HEK293 (cell line): ENCODE results near the gene PLEKHJ1.

Experiments used
- ELK4 ChIP-seq: IDR thresholded peaks from 2 replicates; pipeline ENCODE4 v1.6.1; 2011; ENCODE audit warnings: mild to moderate bottlenecking, low read depth, low read length, borderline replicate concordance
- GFI1B ChIP-seq: fragments of 450-650 bp; formaldehyde crosslinking; IDR thresholded peaks from 2 replicates; pipeline ENCODE4 v1.5.1; 2016; ENCODE audit warnings: missing biosample characterization, missing genetic modification characterization
- HOXC10 ChIP-seq: sonication (generic); formaldehyde crosslinking; IDR thresholded peaks from 2 replicates; pipeline ENCODE4 v1.8.1; 2023; ENCODE audit warnings: mild to moderate bottlenecking, missing genetic modification reagents
- KLF7 ChIP-seq: fragments of 450-650 bp; formaldehyde crosslinking; IDR thresholded peaks from 2 replicates; pipeline ENCODE4 v1.5.1; 2016; ENCODE audit warnings: missing biosample characterization, missing genetic modification characterization, borderline replicate concordance
- REPIN1 ChIP-seq: fragments of 450-650 bp; formaldehyde crosslinking; IDR thresholded peaks from 2 replicates; pipeline ENCODE4 v1.5.1; 2017; ENCODE audit warnings: missing biosample characterization, missing genetic modification characterization, low read depth
- SCRT2 ChIP-seq: fragments of 450-650 bp; formaldehyde crosslinking; IDR thresholded peaks from 2 replicates; pipeline ENCODE4 v1.5.1; 2016; ENCODE audit warnings: missing biosample characterization, missing genetic modification characterization
- SP3 ChIP-seq: fragments of 450-650 bp; formaldehyde crosslinking; IDR thresholded peaks from 2 replicates; pipeline ENCODE4 v1.5.1; 2016; ENCODE audit warnings: missing biosample characterization, missing genetic modification characterization
- ZBTB17 ChIP-seq: fragments of 450-650 bp; formaldehyde crosslinking; IDR thresholded peaks from 2 replicates; pipeline ENCODE4 v1.5.1; 2016; ENCODE audit warnings: missing biosample characterization, missing genetic modification characterization
- ZFP3 ChIP-seq: fragments of 450-650 bp; formaldehyde crosslinking; IDR thresholded peaks from 2 replicates; pipeline ENCODE4 v1.5.1; 2016; ENCODE audit warnings: low read depth, missing biosample characterization, missing genetic modification characterization
- ZNF133 ChIP-seq: fragments of 450-650 bp; formaldehyde crosslinking; IDR thresholded peaks from 2 replicates; pipeline ENCODE4 v1.5.1; 2016; ENCODE audit warnings: missing biosample characterization, missing genetic modification characterization
- ZNF138 ChIP-seq: fragments of 450-650 bp; formaldehyde crosslinking; IDR thresholded peaks from 2 replicates; pipeline ENCODE4 v1.5.1; 2016; ENCODE audit warnings: missing biosample characterization, missing genetic modification characterization, borderline replicate concordance
- ZNF146 ChIP-seq: fragments of 450-650 bp; formaldehyde crosslinking; IDR thresholded peaks from 2 replicates; pipeline ENCODE4 v1.5.1; 2016; ENCODE audit warnings: missing biosample characterization, missing genetic modification characterization
- ZNF16 ChIP-seq: fragments of 450-650 bp; formaldehyde crosslinking; IDR thresholded peaks from 2 replicates; pipeline ENCODE4 v1.5.1; 2016; ENCODE audit warnings: low read depth, missing biosample characterization, missing genetic modification characterization
- ZNF169 ChIP-seq: fragments of 450-650 bp; formaldehyde crosslinking; IDR thresholded peaks from 2 replicates; pipeline ENCODE4 v1.5.1; 2016; ENCODE audit warnings: missing biosample characterization, missing genetic modification characterization
- ZNF239 ChIP-seq: fragments of 450-650 bp; formaldehyde crosslinking; IDR thresholded peaks from 2 replicates; pipeline ENCODE4 v1.5.1; 2016; ENCODE audit warnings: missing biosample characterization, missing genetic modification characterization
- ZNF350 ChIP-seq: fragments of 450-650 bp; formaldehyde crosslinking; IDR thresholded peaks from 2 replicates; pipeline ENCODE4 v1.5.0; 2017; ENCODE audit warnings: missing biosample characterization, mild to moderate bottlenecking, missing genetic modification characterization
- ZNF366 ChIP-seq: fragments of 450-650 bp; formaldehyde crosslinking; conservative IDR thresholded peaks from 2 replicates; pipeline ENCODE4 v1.5.1; 2016; ENCODE audit warnings: missing biosample characterization, missing genetic modification characterization
- ZNF48 ChIP-seq: fragments of 450-650 bp; formaldehyde crosslinking; IDR thresholded peaks from 2 replicates; pipeline ENCODE4 v1.5.1; 2016; ENCODE audit warnings: missing biosample characterization, missing genetic modification characterization
- ZNF521 ChIP-seq: fragments of 450-650 bp; formaldehyde crosslinking; IDR thresholded peaks from 2 replicates; pipeline ENCODE4 v1.5.1; 2017; ENCODE audit warnings: missing biosample characterization, mild to moderate bottlenecking, missing genetic modification characterization
- ZNF548 ChIP-seq: fragments of 450-650 bp; formaldehyde crosslinking; IDR thresholded peaks from 2 replicates; pipeline ENCODE4 v1.5.1; 2016; ENCODE audit warnings: missing biosample characterization, missing genetic modification characterization
- ZNF549 ChIP-seq: fragments of 450-650 bp; IDR thresholded peaks from 2 replicates; pipeline ENCODE4 v1.5.1; 2018; ENCODE audit warnings: missing biosample characterization, missing genetic modification characterization, mild to moderate bottlenecking, inconsistent platforms, moderate library complexity
- ZNF626 ChIP-seq: fragments of 450-650 bp; sonication (Bioruptor Pico); formaldehyde crosslinking; IDR thresholded peaks from 2 replicates; pipeline ENCODE4 v1.5.1; 2018; ENCODE audit warnings: missing biosample characterization, missing genetic modification characterization, inconsistent platforms
- ZNF645 ChIP-seq: fragments of 450-650 bp; formaldehyde crosslinking; IDR thresholded peaks from 2 replicates; pipeline ENCODE4; 2016; ENCODE audit warnings: missing biosample characterization, missing genetic modification characterization
- ZNF791 ChIP-seq: fragments of 450-650 bp; formaldehyde crosslinking; IDR thresholded peaks from 2 replicates; pipeline ENCODE4 v1.5.1; 2016; ENCODE audit warnings: missing biosample characterization, missing genetic modification characterization
- ZNF830 ChIP-seq: fragments of 450-650 bp; IDR thresholded peaks from 2 replicates; pipeline ENCODE4 v1.5.0; 2018; ENCODE audit warnings: missing biosample characterization, missing genetic modification characterization, low read depth, mild to moderate bottlenecking, moderate library complexity
- ZSCAN30 ChIP-seq: fragments of 450-650 bp; IDR thresholded peaks from 2 replicates; pipeline ENCODE4 v1.5.1; 2018; ENCODE audit warnings: missing biosample characterization, mild to moderate bottlenecking, missing genetic modification characterization, moderate library complexity
- TF ChIP-seq, protein P1 (sequence below): fragments of 450-650 bp; formaldehyde crosslinking; IDR thresholded peaks from 2 replicates; pipeline ENCODE4 v1.5.1; 2017; ENCODE audit warnings: missing biosample characterization, missing genetic modification characterization
- TF ChIP-seq, protein P2 (sequence below): fragments of 450-650 bp; formaldehyde crosslinking; IDR thresholded peaks from 2 replicates; pipeline ENCODE4 v1.5.1; 2016; ENCODE audit warnings: missing biosample characterization, missing genetic modification characterization
- TF ChIP-seq, protein P3 (sequence below): fragments of 450-650 bp; formaldehyde crosslinking; IDR thresholded peaks from 2 replicates; pipeline ENCODE4 v1.5.1; 2016; ENCODE audit warnings: missing biosample characterization, missing genetic modification characterization
- TF ChIP-seq, protein P4 (sequence below): fragments of 450-650 bp; formaldehyde crosslinking; IDR thresholded peaks from 2 replicates; pipeline ENCODE4 v1.5.1; 2017; ENCODE audit warnings: missing biosample characterization, mild to moderate bottlenecking, missing genetic modification characterization, moderate library complexity
- TF ChIP-seq, protein P5 (sequence below): fragments of 450-650 bp; formaldehyde crosslinking; IDR thresholded peaks from 2 replicates; pipeline ENCODE4 v1.5.1; 2016; ENCODE audit warnings: missing biosample characterization, missing genetic modification characterization, borderline replicate concordance

PLEKHJ1 gene

DNA sequence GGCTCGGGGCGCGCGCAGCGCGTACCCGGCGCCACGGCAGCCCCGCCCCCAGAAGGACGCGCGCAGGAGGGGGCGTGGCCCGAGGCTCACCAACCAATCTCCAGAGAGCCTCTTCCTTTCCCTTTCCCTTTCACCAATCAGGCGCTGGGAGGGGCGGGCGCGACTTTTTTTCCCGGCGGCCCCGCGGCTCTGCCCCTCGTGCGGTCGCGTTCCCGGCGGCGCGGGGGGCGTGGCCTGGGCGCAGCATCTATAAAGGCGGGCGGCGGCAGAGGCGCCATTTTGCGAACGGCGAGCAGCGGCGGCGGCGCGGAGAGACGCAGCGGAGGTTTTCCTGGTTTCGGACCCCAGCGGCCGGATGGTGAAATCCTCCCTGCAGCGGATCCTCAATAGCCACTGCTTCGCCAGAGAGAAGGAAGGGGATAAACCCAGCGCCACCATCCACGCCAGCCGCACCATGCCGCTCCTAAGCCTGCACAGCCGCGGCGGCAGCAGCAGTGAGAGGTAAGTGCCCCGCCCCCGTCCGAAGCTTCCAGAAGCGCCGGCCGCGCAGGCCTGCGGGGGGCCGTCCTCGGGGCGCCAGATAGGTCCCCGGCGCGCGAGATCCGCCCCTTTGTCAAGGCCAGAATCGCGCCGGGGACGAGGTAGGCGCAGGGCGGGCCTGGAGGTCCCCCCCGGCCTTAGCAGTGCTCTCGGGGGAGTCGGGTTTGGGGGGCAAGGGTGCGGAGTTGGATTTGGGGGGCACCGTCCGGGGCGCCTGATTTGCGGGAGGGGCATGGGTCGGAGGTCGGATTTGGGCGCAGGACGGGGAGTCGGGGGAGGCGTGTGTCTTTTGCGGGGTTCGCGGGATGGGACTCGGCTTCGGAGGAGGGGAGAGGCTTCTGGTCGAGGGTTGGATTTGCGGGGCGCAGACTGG, 33.4 kb upstream of the PLEKHJ1 start (continued):
- TF ChIP-seq, protein P1, sequence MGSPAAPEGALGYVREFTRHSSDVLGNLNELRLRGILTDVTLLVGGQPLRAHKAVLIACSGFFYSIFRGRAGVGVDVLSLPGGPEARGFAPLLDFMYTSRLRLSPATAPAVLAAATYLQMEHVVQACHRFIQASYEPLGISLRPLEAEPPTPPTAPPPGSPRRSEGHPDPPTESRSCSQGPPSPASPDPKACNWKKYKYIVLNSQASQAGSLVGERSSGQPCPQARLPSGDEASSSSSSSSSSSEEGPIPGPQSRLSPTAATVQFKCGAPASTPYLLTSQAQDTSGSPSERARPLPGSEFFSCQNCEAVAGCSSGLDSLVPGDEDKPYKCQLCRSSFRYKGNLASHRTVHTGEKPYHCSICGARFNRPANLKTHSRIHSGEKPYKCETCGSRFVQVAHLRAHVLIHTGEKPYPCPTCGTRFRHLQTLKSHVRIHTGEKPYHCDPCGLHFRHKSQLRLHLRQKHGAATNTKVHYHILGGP (tag by site-specific recombination), result no peak
- no peak for TF ChIP-seq ZNF626
- peak; percentile 93 for TF ChIP-seq SP3 (tag by site-specific recombination)
- no peak for TF ChIP-seq SCRT2
- TF ChIP-seq ZNF366, result no peak
- TF ChIP-seq ZNF48 (tag by site-specific recombination), result no peak
- no peak for TF ChIP-seq ZNF16
- TF ChIP-seq, protein P2, sequence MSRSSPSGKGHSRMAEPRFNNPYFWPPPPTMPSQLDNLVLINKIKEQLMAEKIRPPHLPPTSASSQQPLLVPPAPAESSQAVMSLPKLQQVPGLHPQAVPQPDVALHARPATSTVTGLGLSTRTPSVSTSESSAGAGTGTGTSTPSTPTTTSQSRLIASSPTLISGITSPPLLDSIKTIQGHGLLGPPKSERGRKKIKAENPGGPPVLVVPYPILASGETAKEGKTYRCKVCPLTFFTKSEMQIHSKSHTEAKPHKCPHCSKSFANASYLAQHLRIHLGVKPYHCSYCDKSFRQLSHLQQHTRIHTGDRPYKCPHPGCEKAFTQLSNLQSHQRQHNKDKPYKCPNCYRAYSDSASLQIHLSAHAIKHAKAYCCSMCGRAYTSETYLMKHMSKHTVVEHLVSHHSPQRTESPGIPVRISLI (tag by site-specific recombination), result 0 out of 2 replicates have a peak, but pooled peaks have one; percentile 81
- TF ChIP-seq GFI1B (tag by site-specific recombination), result no peak
- TF ChIP-seq ZFP3 (tag by site-specific recombination), result no peak
- TF ChIP-seq ZNF791, result no peak
- no peak for TF ChIP-seq ZNF830 (tag by site-specific recombination)
- TF ChIP-seq, protein P3, sequence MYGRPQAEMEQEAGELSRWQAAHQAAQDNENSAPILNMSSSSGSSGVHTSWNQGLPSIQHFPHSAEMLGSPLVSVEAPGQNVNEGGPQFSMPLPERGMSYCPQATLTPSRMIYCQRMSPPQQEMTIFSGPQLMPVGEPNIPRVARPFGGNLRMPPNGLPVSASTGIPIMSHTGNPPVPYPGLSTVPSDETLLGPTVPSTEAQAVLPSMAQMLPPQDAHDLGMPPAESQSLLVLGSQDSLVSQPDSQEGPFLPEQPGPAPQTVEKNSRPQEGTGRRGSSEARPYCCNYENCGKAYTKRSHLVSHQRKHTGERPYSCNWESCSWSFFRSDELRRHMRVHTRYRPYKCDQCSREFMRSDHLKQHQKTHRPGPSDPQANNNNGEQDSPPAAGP (tag by site-specific recombination), result peak; percentile 34; the same call in 1 of the 2 replicates
- no peak for TF ChIP-seq ELK4
- 0 out of 2 replicates have a peak, but pooled peaks have one; percentile 13 for TF ChIP-seq KLF7 (tag by site-specific recombination)
- TF ChIP-seq, protein P4, sequence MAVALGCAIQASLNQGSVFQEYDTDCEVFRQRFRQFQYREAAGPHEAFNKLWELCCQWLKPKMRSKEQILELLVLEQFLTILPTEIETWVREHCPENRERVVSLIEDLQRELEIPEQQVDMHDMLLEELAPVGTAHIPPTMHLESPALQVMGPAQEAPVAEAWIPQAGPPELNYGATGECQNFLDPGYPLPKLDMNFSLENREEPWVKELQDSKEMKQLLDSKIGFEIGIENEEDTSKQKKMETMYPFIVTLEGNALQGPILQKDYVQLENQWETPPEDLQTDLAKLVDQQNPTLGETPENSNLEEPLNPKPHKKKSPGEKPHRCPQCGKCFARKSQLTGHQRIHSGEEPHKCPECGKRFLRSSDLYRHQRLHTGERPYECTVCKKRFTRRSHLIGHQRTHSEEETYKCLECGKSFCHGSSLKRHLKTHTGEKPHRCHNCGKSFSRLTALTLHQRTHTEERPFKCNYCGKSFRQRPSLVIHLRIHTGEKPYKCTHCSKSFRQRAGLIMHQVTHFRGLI (tag by site-specific recombination), result no peak
- TF ChIP-seq REPIN1 (tag by site-specific recombination), result no peak
- TF ChIP-seq, protein P5, sequence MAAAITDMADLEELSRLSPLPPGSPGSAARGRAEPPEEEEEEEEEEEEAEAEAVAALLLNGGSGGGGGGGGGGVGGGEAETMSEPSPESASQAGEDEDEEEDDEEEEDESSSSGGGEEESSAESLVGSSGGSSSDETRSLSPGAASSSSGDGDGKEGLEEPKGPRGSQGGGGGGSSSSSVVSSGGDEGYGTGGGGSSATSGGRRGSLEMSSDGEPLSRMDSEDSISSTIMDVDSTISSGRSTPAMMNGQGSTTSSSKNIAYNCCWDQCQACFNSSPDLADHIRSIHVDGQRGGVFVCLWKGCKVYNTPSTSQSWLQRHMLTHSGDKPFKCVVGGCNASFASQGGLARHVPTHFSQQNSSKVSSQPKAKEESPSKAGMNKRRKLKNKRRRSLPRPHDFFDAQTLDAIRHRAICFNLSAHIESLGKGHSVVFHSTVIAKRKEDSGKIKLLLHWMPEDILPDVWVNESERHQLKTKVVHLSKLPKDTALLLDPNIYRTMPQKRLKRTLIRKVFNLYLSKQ, result no peak
- no peak for TF ChIP-seq ZNF645 (tag by site-specific recombination)
- no peak for TF ChIP-seq ZNF548 (tag by site-specific recombination)
- no peak for TF ChIP-seq ZNF133
- no peak for TF ChIP-seq ZBTB17
- TF ChIP-seq ZNF169 (tag by site-specific recombination), result no peak
- TF ChIP-seq ZNF146, result no peak; the same call in 1 of the 2 replicates
- no peak for TF ChIP-seq ZNF521 (tag by site-specific recombination)
- TF ChIP-seq ZNF138, result no peak
- TF ChIP-seq ZNF239, result no peak
- TF ChIP-seq ZSCAN30 (tag by site-specific recombination), result peak; percentile 54; the same call in 1 of the 2 replicates
- no peak for TF ChIP-seq HOXC10
- no peak for TF ChIP-seq ZNF350 (tag by site-specific recombination)
- no peak for TF ChIP-seq ZNF549 (tag by site-specific recombination)
